Breast epithelium (tissue), 4 donors: ENCODE data around the gene RHOJ. TPM values are rescaled to one million over a fixed set of nuclear protein-coding genes. Genes with fewer than 3 reads are reported as not detected.
"Not testable (repeated sequence)": the region's sequence is repeated elsewhere in the genome, so short reads cannot be mapped to it uniquely, and the experiment has no call there.

Source experiments
- DNase-seq, 2 donors: peaks; one replicate each; pipeline ENCODE4 v3.0.0-alpha.2; 2019; ENCODE audit warnings: low spot score in 2 of 2
- H3K27ac ChIP-seq, 2 donors: fragments of 200-600 bp; sonication (generic) in 1 of 2; one replicate each; pipeline ENCODE4 v1.5.1; 2016 to 2019; ENCODE audit warnings: mild to moderate bottlenecking in 1 of 2
- H3K27me3 ChIP-seq, 2 donors: fragments of 200-600 bp; sonication (generic) in 1 of 2; one replicate each; pipeline versions ENCODE4 v1.5.1 to v1.6.0; 2017 to 2019; ENCODE audit warnings: control low read depth in 1 of 2, mild to moderate bottlenecking in 1 of 2
- H3K36me3 ChIP-seq: fragments of 200-600 bp; one replicate; pipeline ENCODE4 v1.5.1; 2019
- H3K4me1 ChIP-seq, 2 donors: fragments of 200-600 bp; sonication (generic); one replicate each; pipeline ENCODE4 v1.5.1; 2016 to 2019; ENCODE audit warnings: control low read depth in 1 of 2
- H3K4me3 ChIP-seq, 3 donors: fragments of 200-600 bp; sonication (generic); 1 replicate in 2 of 3; 2 replicates in 1 of 3; pipeline ENCODE4 v1.5.1; 2016 to 2019; ENCODE audit warnings: mild to moderate bottlenecking in 3 of 3, moderate library complexity in 2 of 3
- H3K9me3 ChIP-seq, 2 donors: fragments of 200-600 bp; sonication (generic) in 1 of 2; one replicate each; pipeline ENCODE4 v1.5.1; 2016 to 2019; ENCODE audit warnings: control low read depth in 1 of 2
- POLR2A ChIP-seq: fragments of 450-650 bp; IDR thresholded peaks from one replicate; pipeline ENCODE4 v1.6.1; 2016; ENCODE audit warnings: antibody characterized with exemption, mild to moderate bottlenecking, moderate library complexity
- POLR2AphosphoS5 ChIP-seq, 3 donors: sonication (generic); formaldehyde crosslinking; IDR thresholded peaks; one replicate each; pipeline ENCODE4 v1.6.1; 2017; ENCODE audit warnings: antibody characterized with exemption in 3 of 3
- intact Hi-C: fragments of 100-400 bp; cut with DNase I; formaldehyde crosslinking; loops from one replicate; pipeline ENCODE4 v1.15.1; 2023; ENCODE audit warnings: low total_unique reads
- total RNA-seq, 3 donors: library from RNA; depleted of rRNA; stranded (reverse); fragments of >200 nt; gene quantifications; one replicate each; pipeline ENCODE4 v1.1.0, GENCODE V29; 2016
- TF ChIP-seq, protein P1 (sequence below), 3 donors: fragments of 450-650 bp; IDR thresholded peaks; one replicate each; pipeline ENCODE4 v1.5.1; 2016 to 2017; ENCODE audit warnings: antibody characterized with exemption in 3 of 3, mild to moderate bottlenecking in 3 of 3, moderate library complexity in 3 of 3

RHOJ gene
- total RNA-seq, 3 donors from 2014 or later = 2.4 to 12.5 (median 11.4) TPM

DNA sequence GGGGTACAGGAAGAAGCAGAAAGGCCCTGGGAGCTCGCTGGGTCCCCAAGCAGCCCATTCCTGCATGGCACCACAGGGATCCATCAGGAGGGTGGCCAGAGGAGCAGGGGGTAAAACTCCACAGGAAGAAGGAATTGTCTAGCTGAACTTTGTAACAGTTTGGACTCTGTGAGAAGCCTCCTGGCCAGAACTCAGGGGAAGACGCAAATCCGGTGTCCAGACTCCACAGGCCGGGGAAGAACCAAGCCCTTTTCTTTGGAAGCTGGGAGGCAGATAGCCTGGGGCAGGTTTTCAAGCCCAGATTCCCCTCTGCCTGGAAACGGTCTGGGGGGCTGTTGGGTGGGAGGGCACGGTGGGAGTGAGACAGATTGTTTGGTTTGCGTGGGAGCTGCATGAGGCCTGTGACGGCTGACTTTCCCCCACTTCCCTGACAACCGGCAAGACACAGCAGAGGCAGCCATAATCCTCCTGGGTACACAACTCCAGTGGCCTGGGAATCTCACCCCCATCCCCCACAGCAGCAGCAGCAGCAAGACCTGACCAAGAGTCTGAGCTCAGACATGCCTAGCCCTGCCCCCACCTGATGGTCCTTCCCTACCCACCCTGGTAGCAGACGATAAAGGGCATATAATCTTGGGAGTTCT, 97.8 kb downstream of the RHOJ start:
- Histone ChIP-seq H3K27me3 (no peaks in the 10 kb centered on the region), H3K9me3 (no peaks in the 10 kb centered on the region), H3K4me3 (no peak overlapping the region), H3K4me1 (no peaks in the 10 kb centered on the region), H3K27ac (peak overlapping the region in 1 of 2 donors; percentile 63), H3K36me3 (no peaks in the 10 kb centered on the region)
- no peak for DNase-seq
- no peak for TF ChIP-seq POLR2AphosphoS5 (IDR thresholded peaks at IDR 0.05)
- TF ChIP-seq, protein P1, sequence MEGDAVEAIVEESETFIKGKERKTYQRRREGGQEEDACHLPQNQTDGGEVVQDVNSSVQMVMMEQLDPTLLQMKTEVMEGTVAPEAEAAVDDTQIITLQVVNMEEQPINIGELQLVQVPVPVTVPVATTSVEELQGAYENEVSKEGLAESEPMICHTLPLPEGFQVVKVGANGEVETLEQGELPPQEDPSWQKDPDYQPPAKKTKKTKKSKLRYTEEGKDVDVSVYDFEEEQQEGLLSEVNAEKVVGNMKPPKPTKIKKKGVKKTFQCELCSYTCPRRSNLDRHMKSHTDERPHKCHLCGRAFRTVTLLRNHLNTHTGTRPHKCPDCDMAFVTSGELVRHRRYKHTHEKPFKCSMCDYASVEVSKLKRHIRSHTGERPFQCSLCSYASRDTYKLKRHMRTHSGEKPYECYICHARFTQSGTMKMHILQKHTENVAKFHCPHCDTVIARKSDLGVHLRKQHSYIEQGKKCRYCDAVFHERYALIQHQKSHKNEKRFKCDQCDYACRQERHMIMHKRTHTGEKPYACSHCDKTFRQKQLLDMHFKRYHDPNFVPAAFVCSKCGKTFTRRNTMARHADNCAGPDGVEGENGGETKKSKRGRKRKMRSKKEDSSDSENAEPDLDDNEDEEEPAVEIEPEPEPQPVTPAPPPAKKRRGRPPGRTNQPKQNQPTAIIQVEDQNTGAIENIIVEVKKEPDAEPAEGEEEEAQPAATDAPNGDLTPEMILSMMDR (IDR thresholded peaks at IDR 0.05) = no peak
- TF ChIP-seq POLR2A = no peak
- intact Hi-C loops = no loop called here

DNA sequence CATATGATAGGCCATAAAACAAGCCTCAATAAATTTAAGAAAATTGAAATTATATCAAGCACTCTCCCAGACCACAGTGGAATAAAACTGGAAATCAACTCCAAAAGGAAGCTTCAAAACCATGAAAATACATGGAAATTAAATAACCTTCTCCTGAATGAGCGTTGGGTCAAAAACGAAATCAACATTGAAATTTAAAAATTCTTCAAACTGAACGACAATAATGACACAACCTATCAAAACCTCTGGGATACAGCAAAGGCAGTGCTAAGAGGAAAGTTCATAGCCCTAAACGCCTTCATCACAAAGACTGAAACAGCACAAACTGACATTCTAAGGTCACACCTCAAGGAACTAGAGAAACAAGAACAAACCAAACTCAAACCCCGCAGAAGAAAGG, 100.2 kb downstream of the RHOJ start:
- H3K4me3 ChIP-seq, H3K27me3 ChIP-seq, DNase-seq, H3K27ac ChIP-seq, H3K9me3 ChIP-seq, H3K36me3 ChIP-seq, H3K4me1 ChIP-seq, intact Hi-C loops: not testable (repeated sequence)

DNA sequence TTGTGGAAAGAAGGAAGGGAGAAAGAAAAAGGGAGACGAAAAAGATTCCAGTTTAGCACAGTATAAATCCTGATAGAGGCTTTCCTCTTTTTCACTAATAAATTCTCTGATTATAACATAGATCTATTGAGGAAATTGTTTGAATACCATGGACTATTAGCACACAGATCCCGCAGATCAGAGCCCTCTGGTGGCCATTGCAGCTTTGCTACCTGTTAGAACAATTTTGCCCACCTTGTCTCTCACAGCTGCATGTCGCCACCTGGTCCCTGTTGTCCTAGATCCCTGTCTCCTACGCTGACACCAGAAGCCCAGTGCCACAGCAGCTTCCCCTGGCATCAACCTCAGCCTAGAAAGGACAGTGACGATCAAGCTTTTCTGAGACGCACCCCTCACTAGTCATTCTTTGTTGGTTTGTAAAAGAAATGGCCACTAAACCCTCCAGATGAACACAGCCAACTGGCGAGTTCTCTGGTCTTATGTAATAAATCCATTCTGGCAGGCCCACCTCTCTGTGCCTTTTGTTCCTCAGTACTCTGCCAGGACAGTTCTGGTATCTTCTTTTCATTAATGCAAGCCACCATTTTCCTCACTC, 104.6 kb downstream of the RHOJ start:
- TF ChIP-seq, protein P1 (IDR thresholded peaks at IDR 0.05) = no peak
- no peak for TF ChIP-seq POLR2AphosphoS5 (IDR thresholded peaks at IDR 0.05)
- TF ChIP-seq POLR2A = no peak
- Histone ChIP-seq H3K4me3 (no peak overlapping the region), H3K27me3 (no peaks in the 10 kb centered on the region), H3K36me3 (no peaks in the 10 kb centered on the region), H3K27ac (no peak overlapping the region), H3K4me1 (no peaks in the 10 kb centered on the region), H3K9me3 (no peaks in the 10 kb centered on the region)
- intact Hi-C loops = no loop called here
- DNase-seq = no peak

DNA sequence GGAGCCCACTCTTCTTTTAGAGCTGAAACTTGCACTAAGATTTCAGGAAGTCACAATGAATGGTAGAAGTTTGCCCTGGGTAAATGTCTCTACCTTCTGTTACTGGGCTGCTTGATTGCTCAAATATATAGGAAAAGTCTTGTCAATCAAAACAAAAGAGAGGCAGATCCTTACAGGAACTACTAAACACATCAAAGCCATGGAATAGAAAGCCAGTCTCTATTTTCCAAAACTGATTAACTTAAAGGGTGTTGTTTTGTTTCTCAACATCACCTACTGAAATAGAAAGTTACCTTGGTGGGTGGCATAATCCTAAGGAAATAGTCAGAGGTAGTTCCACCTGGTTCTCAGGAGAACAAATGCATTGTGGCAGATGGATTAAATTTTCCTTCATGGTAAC, 114.6 kb downstream of the RHOJ start, which contains the start of gene GPHB5:
TSS of gene GPHB5 (minus strand) at position 101 of the 400 bp plus-strand sequence. CDS start 1,086 bp downstream, outside the sequence.
- Histone ChIP-seq H3K4me3 (no peak within 1 kb of the TSS), H3K27ac (no peak within 1 kb of the TSS), H3K9me3 (no peaks in the 10 kb centered on the region), H3K27me3 (no peaks in the 10 kb centered on the region), H3K4me1 (no peaks in the 10 kb centered on the region), H3K36me3 (no peaks in the 10 kb centered on the region)
- no peak for DNase-seq
- intact Hi-C loops = no loop called here
- TF ChIP-seq POLR2A = no peak
- TF ChIP-seq POLR2AphosphoS5 (IDR thresholded peaks at IDR 0.05) = no peak
- TF ChIP-seq, protein P1 (IDR thresholded peaks at IDR 0.05) = no peak

DNA sequence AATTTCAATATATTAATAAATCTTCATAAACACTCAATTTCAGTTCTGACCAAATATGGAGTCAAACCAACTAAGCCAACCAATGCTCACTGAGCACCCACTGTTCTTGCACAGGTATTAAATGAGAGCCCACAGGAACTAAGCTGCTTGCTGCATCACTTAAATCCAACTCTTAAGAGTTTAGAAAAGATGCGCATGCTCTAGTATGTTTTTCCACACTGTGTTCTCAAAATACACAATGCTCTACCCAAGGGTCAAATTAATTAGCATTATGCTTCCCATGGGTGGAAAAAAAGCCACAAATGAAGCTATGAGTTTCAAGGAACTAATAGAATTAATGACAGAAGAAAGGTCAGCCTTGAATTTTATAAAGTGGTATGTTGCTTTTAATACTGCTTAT, 118.2 kb downstream of the RHOJ start:
- Histone ChIP-seq H3K27me3 (no peaks in the 10 kb centered on the region), H3K4me1 (no peaks in the 10 kb centered on the region), H3K9me3 (no peaks in the 10 kb centered on the region), H3K4me3 (no peak overlapping the region), H3K36me3 (no peaks in the 10 kb centered on the region), H3K27ac (no peak overlapping the region)
- intact Hi-C loops = no loop called here
- TF ChIP-seq, protein P1 (IDR thresholded peaks at IDR 0.05) = no peak
- TF ChIP-seq POLR2AphosphoS5 (IDR thresholded peaks at IDR 0.05) (no peak), POLR2A (no peak)
- no peak for DNase-seq
